DMS114 treated with DMSO at 0.1 percent for 48 hours (cell line): ENCODE results near the gene NXF1.
"Not testable (repeated sequence)": the region's sequence is repeated elsewhere in the genome, so short reads cannot be mapped to it uniquely, and the experiment has no call there.

Source experiments
- DNase-seq: peaks from one replicate; lab custom pipeline; 2025; ENCODE audit not compliant: unreplicated experiment; lab: John Stamatoyannopoulos, UW

NXF1 gene

DNA sequence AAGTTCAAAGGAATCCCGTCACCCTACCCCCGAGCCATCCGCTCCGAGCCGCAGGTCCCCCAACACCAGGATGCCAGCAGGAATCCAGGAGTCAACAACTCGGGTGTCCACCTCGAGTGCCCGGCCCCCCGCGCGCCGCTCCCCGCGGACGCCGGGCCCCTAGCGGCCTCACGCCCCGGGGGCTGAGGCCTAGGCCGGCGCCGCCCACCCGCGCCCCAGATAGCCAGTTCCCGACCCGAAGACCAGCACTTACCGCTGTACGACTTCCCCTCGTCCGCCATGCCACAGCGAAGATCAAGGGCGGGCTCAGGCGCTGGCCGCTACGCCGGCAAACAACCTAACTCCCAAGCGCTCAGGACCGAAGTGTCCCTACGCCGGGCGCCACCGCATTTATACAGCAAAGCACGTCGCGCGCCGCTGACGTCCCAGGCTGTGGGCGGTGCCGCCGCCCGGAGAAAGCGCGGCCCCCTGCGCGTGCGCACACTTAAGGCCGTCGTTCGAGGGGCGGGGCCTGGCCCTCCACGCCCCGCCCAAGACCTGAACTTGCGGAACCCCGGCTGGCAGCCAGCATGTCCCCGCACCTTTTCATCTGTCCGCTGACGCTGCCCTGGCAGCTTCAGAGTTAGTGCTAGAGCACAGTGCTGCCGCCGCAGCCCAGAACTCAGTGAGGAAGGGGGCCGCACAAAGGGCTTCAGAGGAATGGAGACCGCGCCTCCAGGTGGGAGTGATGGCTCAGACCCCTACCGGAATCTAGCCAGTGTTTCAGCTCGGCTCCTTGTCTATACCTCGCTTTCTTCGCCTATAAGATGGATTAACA lies at the start of gene NXF1:
Gene NXF1, minus strand, starts transcription at position 365 of the 817 bp plus-strand sequence. Its CDS starts 84 bp downstream, at position 281.
- DNase-seq = peak; percentile 84

DNA sequence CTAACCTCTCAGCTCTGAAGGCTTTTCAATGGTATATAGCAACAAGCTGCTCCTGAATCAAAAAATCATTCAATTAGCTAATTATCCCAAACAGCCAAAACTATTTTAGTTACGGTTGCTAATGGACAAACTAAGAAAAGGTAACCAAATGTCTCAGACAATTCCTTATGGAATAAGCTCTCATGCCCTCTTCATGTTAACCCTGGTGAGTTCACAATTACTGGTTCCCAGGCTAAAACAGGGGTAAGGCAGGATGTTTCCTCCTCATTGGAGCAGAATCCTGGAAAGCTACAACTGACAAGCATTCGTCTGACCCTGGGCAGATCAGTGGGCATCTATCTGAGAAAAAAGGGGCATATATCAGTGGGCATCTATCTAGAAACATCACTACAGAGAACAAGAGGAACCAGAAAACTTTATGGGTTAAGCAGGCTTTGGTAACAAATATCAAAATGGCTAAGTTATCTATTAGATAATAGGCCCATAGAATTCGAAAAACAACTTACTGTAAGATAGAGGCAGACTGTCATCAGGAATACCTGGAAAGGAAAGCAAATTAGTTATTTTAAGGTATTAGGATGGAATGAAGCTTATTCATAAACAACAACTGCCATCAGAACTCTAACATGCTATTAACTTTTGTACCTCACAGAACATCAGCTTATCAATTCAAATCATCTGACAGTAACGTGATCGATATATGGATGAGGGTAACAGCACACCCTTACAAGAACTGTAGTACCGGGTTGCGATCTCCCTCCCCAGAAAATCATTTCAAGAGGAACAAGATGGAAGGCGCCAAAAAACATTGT lies 49.0 kb upstream of the NXF1 start:
- DNase-seq = no peak

DNA sequence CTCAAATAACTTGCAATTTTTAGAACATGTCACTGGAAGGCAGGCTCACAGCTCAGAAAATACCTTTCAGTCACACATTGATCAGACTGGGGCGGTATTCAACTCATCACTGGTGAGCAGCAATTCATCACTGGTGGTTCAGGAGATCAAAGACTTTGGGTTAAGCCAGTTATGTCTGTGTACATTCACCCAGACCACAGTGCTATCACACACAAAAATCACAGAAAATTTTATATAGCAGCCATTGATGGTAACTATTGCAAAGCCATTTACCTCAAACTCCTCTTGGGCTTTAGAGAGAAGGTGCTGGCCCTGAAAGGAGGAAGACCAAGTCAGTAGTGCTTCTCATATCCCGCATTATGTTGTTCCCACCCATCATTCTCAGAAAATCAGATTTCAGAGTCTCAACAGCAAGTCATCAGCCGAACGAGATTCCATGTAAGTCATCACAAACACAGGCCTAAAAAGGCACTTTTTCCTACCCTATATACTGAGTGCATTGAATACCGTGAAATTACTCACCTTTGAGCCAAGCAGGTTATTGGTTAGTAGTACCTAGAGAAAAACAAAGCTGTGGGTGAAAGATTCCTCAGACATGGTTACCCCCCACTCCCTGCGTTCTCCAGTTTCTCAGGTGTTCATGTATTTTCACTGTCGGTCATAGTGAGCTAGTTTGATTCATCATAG lies 48.2 kb upstream of the NXF1 start:
- no peak for DNase-seq

DNA sequence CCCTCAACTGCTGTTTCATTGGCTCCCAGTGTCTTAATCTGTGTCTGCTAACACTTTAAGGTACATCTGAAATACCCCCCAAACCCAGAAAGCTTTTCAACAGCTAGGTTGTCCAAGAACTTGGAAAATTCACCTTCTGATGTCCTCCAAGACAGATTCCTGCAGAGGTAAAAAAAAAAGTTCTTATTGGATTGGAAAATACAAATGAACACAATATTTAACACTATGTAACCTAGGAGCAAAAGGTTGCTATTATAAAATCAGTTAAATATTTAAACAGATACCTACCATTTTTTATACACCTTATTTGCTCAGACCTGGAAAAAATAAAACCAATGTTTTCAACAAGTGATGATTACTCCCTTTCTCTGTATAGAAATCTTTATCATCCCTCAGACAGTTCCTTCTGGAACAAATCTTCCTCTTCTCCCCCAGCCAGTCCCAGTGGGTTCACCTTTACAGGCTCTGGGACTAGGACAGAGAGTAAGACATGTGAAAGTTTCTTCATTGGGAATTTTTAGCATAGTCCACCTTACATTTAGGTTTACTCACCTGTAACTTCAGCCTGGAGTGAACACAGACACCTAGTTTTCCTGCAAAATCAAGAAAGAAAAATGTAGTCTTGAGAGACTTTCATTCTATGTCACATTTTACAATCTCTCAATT lies 47.4 kb upstream of the NXF1 start:
- DNase-seq = no peak

DNA sequence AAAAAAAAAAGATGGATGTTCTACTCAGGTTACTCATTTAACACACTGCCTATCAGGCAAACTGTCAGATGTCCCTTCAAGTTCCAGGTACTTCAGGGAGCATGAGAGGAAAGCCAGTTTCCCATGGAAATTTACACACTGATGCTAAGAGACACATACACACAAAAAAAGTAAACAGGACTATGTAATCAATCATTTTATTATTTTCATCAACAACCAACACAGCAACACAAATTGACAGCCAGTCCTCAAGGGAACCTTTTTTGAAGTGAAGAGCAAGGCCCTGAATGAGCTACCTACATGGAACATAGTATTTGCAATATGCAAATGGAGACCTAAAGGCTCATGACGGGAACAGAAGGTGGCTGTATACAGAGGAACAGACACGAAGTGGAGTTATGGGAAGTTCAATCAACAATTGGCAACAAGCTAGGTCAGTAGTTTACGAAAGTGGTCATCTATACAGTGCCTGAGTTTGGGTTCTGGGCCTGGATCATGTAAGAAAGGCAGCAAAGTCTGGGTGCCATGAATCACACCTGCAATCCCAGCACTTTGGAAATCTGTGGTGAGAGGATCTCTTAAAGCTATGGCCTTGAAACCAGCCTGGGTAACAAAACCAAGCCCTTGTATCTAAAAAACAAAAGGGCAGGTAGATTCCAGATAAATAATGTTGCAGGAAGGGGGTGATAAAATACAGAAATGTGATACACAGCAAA lies 46.7 kb upstream of the NXF1 start:
- no peak for DNase-seq

DNA sequence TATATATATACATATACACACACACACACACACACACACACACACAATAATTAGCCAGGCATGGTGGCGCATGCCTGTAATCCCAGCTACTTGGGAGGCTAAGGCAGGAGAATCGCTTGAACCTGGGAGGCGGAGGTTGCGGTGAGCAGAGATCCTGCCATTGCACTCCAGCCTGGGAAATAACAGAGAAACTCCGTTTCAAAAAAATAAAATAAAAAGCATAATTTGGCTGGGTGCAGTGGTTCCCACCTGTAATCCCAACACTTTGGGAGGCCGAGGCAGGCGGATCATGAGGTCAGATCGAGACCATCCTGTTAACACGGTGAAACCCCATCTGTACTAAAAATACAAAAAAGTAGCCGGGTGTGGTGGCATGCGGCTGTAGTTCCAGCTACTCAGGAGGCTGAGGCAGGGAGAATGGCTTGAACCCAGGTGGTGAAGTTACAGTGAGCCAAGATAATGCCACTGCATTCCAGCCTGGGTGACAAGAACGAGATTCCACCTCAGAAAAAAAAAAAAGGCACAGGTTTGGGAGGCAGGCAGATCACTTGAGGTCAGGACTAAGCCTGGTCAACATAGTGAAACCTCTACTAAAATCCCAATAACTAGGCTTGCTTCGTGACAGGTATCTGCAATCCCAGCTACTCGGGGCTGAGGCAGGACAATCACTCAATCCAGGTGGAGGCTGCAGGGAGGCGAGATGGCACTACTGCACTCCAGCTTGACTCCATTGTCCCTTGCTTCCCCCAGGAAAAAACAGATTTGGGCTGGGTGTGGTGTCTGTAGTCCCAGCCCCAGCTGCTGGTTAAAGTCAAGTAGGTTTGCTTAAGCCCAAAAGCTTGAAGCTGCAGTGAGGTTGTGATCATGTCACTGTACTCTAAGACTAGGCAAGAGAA lies 45.9 kb upstream of the NXF1 start:
- DNase-seq = peak; percentile 36

DNA sequence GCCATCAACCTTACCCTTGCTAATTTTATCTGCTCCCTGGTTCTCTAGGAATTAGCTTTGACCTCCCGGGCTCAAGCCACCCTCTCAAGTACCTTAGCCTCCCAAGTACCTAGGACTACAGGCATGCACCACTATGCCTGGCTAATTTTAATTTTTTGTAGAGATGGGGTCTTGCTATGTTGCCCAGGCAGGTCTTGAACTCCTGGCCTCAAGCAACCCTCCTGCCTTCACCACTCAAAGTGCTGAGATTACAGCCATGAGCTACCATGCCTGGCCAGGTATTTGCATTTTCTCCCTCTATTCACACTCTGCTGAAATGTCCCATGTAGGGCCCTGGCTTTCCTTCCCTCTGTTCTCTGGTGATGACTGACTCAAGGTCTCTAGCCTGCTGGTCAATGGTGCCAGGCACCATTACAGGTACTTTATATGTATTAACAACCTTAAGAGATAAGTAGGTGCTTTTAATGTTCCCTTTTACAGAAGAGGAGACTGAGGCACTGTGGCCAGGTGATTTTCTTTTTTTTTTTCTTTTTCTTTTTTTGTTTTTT lies 42.6 kb upstream of the NXF1 start:
- DNase-seq = no peak

DNA sequence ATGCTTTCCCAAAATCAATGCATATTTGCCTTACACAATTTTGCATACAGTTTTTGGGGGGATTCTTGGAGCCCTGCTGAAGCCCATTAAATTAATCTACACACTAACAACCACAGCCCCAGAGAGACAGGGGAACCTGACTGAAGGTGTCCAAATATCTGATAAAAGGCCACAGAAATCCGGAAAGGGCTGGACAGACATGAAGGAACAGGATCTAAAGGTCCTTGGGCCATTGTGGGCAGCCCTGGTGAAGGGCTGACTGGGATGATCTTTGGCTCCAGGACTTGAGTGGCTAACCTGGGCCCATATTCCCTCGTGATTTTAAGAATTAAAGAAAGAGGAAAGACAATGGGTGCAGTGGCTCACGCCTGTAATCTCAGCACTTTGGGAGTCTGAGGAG lies 40.9 kb upstream of the NXF1 start:
- no peak for DNase-seq

DNA sequence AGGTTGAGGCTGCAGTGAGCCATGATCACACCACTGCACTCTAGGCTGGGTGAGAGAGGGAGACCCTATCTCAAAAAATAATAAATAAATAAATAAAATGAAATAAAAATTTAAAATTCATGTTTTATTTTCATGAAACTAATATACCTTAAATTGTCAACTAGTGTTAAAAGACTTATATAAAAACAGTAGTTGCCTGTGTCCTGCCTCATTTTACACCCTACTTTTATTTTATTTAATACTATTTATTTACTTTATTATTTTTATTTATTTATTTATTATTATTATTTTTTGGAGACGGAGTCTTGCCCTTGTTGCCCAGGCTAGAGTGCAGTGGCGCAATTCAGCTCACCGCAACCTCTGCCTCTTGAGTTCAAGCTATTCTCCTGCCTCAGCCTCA lies 38.9 kb upstream of the NXF1 start:
- DNase-seq = no peak

DNA sequence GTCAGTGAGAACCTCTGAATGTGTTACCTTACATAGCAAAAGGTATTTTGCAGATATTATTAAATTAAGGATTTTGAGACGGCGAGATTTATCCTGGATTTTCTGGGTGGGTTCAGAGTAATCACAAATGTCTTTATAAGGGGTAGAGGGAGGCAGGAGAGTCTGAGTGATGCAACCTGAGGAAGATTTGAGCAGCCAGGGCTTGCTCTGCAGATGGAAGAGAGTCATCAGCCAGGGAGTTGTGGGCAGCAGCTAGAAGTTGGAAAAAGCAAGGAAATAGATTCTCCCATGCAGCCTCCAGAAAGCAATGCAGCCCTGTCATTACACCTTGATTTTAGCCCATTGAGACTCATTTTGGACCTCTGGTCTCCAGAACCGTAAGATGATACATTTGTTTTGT lies 38.2 kb upstream of the NXF1 start:
- no peak for DNase-seq

DNA sequence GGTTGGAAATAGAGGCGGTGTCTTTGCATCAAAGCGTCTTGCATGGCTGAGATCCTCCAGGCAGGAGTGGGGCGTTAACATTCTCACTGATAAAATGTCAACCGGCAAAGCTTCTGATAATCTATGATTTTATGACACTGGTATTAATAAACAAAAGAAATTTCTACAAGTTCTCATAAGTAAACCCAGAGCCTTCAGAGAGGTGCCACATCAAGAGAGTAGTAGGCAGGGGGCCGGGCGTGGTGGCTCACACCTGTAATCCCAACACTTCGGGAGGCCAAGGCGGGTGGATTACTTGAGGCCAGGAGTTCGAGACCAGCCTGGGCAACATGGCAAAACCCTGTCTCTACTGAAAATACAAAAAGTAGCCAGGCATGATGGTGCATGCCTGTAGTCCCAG lies 37.7 kb upstream of the NXF1 start:
- not testable (repeated sequence) for DNase-seq

DNA sequence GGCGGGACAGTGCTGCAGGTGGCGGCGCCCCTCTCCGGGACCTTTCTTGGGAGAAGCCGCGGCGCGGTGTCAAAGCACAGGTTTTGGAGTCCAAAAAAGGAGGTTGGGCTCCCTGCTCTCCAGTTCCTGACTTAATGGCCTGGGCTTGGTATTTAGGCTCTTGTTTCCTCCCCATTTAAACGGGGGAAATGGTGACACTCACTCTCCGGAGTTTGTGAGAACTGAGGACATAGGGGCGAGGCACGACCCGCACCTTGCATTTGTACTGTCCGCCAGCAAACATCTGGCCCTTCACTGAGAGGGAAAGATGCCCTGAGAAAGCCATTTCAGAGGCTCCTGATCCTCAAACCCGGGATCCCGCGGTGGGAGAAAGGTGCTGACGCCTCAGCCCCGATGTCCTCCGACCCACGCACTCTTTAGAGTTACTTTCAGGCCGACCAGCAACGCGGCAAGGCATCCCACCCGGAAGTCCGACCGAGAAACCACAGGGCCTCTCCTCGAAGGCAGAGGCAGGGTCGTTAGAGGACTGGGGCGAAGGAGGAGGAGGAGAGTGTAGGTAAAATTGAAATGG lies 37.0 kb upstream of the NXF1 start:
- DNase-seq = no peak

DNA sequence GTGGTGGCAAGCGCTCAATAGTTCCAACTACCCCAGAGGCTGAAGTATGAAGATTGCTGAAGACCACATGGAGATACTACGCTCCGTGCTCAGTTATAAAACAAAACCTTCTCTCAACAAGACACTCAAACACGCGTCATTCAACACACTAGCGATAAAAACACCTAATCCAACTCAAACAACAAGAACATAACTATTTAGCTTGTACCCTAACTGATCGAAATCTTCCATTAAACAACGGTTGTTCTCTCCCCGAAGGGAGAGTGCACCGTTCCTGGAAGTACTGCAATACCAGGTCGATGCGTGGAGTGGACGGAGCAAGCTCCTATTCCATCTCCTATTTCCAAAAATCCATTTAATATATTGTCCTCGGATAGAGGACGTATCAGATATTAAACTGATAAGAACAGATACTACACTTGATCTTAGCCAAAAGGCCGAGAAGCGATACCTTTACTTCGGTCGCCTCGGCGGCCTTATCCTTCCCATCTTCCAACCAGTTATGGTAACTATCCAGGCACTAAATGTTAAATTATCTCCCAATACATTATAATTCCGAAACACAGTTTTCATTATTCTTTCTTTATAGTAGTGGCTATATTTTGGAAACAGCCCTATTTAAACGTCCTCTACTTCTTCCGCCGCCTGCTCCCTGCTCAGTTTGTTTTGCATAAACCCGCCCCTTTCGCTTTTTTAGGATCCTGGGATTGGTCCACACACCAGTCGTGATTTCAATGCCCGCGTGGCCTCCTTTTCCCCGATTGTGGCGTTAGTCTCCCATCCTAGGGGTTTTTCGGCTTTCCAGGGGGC lies 36.3 kb upstream of the NXF1 start:
- peak; percentile 100 for DNase-seq

DNA sequence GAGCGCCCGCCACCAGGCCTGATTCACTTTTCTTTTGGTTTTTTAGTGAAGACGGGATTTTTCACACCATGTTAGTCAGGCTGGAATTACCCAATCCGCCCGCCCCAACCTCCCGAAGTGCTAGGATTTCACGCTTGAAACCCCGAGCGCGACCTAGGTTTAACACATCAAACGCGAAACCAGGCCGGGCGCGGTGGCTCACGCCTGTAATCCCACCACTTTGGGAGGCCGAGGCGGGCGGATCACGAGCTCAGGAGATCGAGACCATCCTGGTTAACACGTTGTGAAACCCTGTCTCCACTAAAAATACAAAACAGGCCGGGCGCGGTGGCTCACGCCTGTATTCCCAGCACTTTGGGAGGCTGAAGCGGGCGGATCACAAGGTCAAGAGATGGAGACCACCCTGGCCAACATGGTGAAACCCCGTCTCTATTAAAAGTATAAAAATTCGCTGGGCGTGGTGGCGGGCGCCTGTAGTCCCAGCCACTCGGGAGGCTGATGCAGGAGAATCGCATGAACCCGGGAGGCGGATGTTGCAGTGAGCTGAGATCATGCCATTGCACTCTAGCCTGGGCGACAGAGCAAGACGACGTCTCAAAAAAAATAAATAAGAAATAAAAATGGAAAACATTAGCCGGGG lies 35.6 kb upstream of the NXF1 start:
- peak; percentile 96 for DNase-seq

DNA sequence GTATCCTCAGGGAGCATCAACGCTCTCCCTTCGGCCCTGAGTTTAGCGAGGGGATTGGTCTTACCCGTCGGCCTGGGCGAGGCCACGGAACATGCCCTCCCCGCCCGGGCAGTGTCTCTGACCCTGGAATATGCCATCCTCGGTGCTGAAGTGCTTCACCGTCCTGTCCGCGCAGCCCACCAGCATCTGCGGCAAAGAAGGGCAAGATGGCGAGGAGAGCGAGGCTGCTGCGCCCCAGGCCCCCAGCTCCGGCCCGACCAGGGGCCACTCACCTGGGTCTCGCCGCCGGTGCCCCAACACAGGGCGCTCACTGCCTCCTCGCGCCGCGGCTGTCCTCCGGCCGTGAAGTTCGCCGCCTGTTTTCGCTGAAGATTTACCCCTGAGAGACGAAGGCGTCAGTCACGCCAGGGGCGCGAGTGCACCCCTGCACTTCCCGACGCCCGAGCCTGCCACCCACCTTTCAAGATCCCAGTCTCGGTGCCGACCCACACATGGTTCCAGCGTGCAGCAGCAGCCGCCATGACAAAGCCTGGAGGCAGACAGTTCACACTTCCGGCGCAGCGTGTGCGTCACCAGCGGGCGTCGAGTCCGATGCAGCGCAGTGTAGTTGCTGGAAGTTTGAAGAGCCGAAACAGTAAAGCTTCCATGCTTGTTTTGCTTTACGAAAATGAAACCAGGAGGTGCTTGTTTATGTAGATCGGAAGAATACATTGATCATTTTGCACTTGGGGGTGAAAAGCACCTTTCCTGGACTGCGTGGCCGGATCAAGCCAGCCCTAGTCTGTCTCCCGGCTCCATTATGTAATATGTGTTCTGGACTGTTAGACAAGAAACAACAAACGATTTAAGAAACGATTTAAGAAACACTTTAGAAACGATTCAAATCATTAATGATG lies 34.1 kb upstream of the NXF1 start, which contains the start of gene WDR74:
Gene WDR74, minus strand, starts transcription at position 541 of the 896 bp plus-strand sequence. Its CDS starts 20 bp downstream, at position 521.
- peak; percentile 87 for DNase-seq

DNA sequence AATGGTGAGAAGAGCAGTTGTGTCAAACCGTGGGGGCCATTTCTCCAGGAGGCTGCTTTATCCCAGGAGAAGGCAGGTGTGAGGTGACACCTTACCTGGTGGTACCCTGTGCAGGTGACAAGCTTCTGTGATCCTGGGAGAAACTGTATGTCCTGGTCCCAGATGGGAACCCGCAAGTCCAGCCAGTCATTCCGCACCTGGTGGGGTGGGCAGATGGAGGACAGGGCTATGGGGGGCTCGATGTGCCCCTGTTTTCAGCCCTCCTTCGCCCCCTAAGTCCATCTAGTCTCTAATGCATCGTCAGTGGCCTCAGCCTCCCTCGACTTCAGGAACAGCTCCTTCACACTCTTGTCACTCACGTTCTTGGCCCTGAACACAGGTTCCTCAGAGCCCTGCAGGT lies 30.1 kb upstream of the NXF1 start:
- no peak for DNase-seq
